GM19099 (cell line): ENCODE measurements around the gene GOLGA7B.

Experiments
- POLR2A ChIP-seq: IDR thresholded peaks from 3 replicates; pipeline ENCODE4 v1.6.1; 2011; ENCODE audit warnings: low read depth; ENCODE audit not compliant: insufficient read length; ENCODE audit errors: extremely low read depth

The GOLGA7B gene

GRCh38 chr10:97852277-97852676 lies 2.6 kb downstream of the GOLGA7B start:
- TF ChIP-seq POLR2A: no peak

- no peak for TF ChIP-seq POLR2A
Measured at GRCh38 chr10:97852840-97853405, 3.3 kb downstream of the GOLGA7B start.

GRCh38 chr10:97854743-97855142 lies 5.1 kb downstream of the GOLGA7B start:
- TF ChIP-seq POLR2A: no peak

GRCh38 chr10:97858001-97858439 lies 8.4 kb downstream of the GOLGA7B start:
- TF ChIP-seq POLR2A: no peak

GRCh38 chr10:97861097-97861750 lies 11.6 kb downstream of the GOLGA7B start:
- no peak for TF ChIP-seq POLR2A

GRCh38 chr10:97861924-97862323 lies 12.3 kb downstream of the GOLGA7B start:
- TF ChIP-seq POLR2A: no peak

GRCh38 chr10:97863808-97864207 lies 14.2 kb downstream of the GOLGA7B start:
- no peak for TF ChIP-seq POLR2A

GRCh38 chr10:97865488-97865887 lies 15.8 kb downstream of the GOLGA7B start:
- no peak for TF ChIP-seq POLR2A

- no peak for TF ChIP-seq POLR2A
Measured at GRCh38 chr10:97866524-97867219, 17.0 kb downstream of the GOLGA7B start.

GRCh38 chr10:97867220-97867800 lies 17.7 kb downstream of the GOLGA7B start:
- no peak for TF ChIP-seq POLR2A

- TF ChIP-seq POLR2A: no peak
Measured at GRCh38 chr10:97868134-97868685, 18.6 kb downstream of the GOLGA7B start.

GRCh38 chr10:97869091-97870042 lies 19.7 kb downstream of the GOLGA7B start:
- no peak for TF ChIP-seq POLR2A

- TF ChIP-seq POLR2A: no peak
Measured at GRCh38 chr10:97870990-97871389, 21.3 kb downstream of the GOLGA7B start.

GRCh38 chr10:97873569-97873968 lies 23.9 kb downstream of the GOLGA7B start:
- no peak for TF ChIP-seq POLR2A
